HTR-8/SVneo (cell line): ENCODE measurements around the gene AGPAT4.
A peak's percentile ranks its signal among the peaks of the same experiment; 100 is the strongest.
"Not testable (repeated sequence)": the region's sequence is repeated elsewhere in the genome, so short reads cannot be mapped to it uniquely, and the experiment has no call there.

Experiments used
- DNase-seq: peaks from one replicate; pipeline ENCODE4 v3.0.0; 2011; ENCODE audit warnings: low spot score, mixed read lengths; ENCODE audit not compliant: insufficient read length
- FAIRE-seq: peaks from 2 replicates; lab custom pipeline; 2011; peaks lifted over from hg19 to GRCh38; lab: Jason Lieb, UNC

AGPAT4 gene

GRCh38 chr6:161211380-161212035 lies 62.4 kb downstream of the AGPAT4 start:
- FAIRE-seq, result no peak
- no peak for DNase-seq

DNA sequence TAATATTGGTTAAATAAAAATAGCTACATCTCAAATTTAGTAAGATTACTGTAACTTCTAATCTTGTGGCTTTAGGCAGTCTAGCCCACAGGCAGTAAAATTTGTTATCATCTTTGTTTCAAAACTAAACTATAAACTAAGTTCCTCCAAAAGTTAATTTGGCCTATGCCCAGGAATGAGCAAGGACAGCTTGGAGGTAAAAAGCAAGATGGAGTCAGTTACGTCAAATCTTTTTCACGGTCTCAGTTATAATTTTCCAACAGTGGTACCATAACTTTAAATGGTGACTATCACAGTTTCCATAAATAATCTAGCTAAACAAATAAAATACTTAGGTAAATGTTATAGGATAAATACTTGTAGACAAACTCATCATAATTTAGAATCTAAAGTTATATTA lies 63.0 kb downstream of the AGPAT4 start:
- FAIRE-seq (no peak), DNase-seq (no peak)

DNA sequence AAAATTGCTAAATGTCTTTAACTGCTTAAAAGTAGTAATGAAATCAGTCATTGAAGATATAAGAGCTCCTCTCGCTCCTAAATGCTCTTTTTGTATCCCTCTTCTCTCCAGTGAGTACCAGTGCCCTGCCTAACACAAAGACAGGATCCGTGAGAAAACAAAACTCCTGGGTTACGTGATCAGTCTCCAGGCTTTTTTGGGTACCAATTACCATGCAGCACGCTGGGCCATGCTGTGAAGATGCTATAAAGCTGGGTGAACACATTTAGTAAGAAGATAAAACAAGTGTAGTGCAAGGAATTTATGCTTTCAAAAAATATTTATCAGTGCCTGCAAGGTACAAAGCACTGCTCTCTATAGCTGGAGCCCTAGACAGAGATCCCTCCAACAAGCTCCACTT lies 66.7 kb downstream of the AGPAT4 start:
- no peak for FAIRE-seq

DNA sequence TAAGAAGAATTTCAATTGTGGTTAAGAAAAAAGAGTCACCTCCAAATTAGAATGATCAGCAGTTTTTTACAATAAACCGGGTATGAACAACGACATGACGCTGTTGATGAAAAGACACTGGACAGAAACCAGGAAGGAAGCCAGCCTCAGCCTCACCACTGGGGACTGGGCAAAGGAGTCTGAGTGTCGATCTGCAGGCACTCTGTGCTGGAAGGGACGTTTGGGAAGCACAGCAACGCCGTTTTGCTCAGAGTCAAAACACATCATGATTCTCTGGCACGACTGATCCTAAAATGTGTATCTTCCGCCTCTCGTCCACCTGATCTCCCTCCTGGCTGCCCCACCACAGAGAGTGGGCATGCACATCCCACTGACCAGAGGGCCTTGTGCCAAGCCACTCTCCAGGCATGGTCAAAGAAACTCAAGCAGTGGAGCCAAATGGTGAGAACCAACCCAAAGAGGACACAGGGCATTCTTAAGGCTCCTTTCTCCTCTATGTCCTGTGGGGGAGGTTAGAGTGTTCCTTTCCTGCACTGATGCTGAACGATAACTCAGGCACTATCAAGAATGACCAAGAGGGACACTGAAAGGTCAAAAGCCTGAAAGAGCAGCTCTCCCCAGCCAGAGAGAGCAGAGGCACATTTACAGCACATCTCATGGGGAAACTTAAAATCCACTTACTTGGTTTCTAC lies 68.8 kb downstream of the AGPAT4 start:
- DNase-seq (no peak), FAIRE-seq (no peak)

More for the DNA sequence above, 66.7 kb downstream of the AGPAT4 start:
- no peak for DNase-seq

DNA sequence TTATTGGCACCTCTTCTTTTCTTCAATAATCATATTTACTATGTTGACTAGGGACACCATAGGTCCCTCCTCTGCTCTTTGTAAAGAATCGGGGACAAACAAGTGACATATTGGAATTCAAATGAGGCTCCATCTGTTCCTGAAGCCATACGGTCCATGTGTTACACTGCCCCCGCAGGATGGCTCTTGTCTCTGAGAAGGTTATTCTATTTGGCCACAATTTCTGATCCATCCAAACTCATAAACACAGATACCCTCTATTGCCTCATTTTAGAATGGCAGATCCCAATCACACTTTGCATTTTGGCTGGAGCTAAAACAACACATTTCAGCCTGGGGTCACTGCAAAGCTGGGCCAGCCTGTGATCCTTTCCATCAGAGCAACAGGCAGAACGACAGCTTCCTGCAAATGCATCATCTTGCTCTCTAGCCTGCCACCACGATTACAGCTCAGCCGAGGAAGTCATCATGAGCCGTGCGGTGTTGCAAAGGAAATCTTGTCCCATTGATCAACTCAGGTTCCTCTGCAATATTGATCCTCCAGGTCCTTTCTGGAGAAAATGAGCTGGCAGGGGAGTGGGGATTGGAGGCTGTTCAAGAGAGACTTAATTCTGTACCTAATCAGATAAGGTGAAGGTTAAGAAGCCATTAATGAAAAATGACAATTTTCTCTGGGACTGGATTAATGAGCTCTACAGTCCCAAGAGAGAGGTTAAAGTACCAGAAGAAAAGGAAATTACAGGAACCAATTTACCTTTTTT lies 73.1 kb downstream of the AGPAT4 start:
- no peak for DNase-seq
- FAIRE-seq, result no peak

GRCh38 chr6:161199850-161200249 lies 74.0 kb downstream of the AGPAT4 start:
- FAIRE-seq (no peak), DNase-seq (no peak)

DNA sequence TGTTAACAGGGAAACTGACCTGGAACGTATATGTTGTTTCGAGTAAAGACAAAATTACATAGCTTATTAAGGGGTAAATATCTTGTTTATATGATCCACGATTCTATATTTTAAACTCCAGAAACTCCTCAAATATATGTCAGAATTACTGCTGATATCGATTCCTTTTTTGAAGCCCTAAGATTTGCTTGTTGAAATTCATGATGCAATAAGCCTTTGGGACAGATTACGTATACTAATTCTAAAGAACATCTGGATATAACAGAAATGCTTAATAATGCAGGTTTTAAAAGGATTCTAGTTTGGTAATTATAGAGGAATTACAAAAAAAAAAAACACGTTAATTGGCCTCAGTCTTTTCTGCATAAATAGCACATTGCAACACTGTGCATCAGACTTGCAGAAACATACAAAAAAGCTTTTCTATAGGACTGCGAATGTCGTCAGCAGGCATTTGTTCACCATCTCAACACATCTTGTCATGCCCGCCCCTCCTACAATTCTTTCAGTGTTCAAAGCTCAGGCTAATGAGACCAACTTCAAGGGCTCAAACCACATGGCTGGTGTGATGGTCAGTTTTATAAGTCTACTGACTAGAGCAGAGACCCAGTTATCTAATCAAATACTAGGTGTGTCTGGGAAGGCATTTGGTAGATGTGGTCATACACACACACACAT lies 74.9 kb downstream of the AGPAT4 start:
- FAIRE-seq (no peak), DNase-seq (no peak)

GRCh38 chr6:161198176-161198575 lies 75.7 kb downstream of the AGPAT4 start:
- DNase-seq (no peak), FAIRE-seq (no peak)

GRCh38 chr6:161195386-161195785 lies 78.5 kb downstream of the AGPAT4 start:
- no peak for DNase-seq
- FAIRE-seq, result no peak

DNA sequence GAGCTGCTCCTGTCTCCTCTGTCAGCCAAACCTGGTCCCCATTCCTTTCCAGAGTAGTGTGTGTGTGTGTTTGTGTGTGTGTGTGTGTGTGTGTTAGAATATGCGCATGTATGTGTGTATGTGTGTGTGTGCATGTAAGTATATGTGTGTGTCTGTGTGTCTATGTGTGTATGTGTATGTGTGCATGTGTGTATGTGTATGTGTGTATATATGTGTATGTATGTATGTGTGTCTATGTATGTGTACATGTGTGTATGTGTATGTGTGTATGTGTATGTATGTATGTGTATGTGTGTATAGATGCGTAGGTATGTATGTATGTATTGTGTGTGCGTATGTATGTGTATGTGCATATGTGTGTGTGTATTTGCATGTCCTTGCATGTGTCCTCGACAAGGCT lies 79.5 kb downstream of the AGPAT4 start:
- DNase-seq (no peak), FAIRE-seq (peak; percentile 98)

- FAIRE-seq, result no peak
- DNase-seq, result no peak
These were observed 81.0 kb downstream of the AGPAT4 start for GRCh38 chr6:161192636-161193411.

- DNase-seq (no peak), FAIRE-seq (no peak)
These were observed 82.2 kb downstream of the AGPAT4 start for GRCh38 chr6:161191671-161192070.

GRCh38 chr6:161191007-161191406 lies 82.9 kb downstream of the AGPAT4 start:
- FAIRE-seq, result no peak
- DNase-seq, result no peak

- DNase-seq, result no peak
- FAIRE-seq, result no peak
These were observed 84.0 kb downstream of the AGPAT4 start for GRCh38 chr6:161189891-161190290.

DNA sequence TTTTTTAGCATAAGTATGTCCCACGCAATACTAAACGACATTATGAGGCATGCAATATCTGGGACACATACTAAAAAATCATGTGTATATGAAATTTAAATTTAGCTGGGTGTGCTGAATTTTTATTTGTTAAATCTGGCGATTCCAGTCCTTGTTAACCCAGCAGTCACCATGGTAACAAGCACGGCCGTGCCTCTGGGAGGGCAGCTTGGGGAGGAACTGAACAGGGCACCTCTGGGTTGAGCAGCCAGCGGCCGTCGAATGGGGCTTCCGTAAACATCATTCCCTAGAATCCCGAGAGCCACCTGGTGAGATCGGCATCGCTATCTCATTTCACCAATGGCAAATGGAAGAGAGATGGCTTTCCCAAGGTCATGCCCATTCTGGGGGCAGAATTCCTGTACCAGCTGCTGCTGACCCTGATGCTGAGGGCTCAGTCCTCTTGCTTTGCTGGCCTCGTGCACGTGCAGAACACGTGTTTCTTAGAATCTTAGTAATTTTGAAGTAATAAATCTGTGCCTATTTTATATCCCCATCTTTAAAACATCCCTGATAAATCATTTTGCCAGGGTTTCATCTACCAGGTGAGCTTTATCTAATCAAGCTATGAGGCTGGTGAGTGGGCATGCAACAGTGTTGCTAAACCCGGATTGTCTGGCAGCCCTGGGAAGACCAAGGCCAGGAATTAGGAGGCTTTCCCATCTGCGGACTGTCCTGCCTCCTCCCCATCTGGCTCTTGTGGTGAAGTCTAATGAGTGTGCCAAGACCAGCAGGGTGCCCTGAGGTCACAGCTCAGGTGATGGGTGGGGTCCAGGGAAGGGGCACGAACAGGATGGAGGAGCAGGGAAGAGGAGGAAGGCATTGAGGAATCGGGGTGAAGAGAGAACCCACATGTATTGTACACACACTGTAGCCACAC lies 85.1 kb downstream of the AGPAT4 start:
- FAIRE-seq (no peak), DNase-seq (no peak)

GRCh38 chr6:161186173-161186769 lies 87.6 kb downstream of the AGPAT4 start:
- DNase-seq, result peak; percentile 25
- FAIRE-seq, result no peak

- DNase-seq (no peak), FAIRE-seq (no peak)
These were observed 92.7 kb downstream of the AGPAT4 start for GRCh38 chr6:161181121-161181520.

DNA sequence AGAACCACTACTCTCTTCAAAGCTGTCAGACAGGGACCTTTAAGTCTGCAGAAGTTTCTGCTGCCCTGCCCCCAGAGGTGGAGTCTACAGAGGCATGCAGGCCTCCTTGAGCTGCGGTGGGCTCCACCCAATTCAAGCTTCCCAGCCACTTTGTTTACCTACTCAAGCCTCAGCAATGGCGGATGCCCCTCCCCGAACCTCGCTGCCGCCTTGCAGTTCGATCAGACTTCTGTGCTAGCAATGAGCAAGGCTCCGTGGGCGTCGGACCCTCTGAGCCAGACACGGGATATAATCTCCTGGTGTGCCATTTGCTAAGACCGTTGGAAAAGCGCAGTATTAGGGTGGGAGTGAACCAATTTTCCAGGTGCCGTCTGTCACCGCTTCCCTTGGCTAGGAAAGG lies 95.7 kb downstream of the AGPAT4 start:
- DNase-seq, FAIRE-seq: not testable (repeated sequence)
